T-helper 22 cell (primary cell): Measurements from ENCODE around the gene MCUR1.
"Not testable (repeated sequence)": the region's sequence is repeated elsewhere in the genome, so short reads cannot be mapped to it uniquely, and the experiment has no call there.

Experiments
- DNase-seq: peaks from one replicate; pipeline ENCODE4 v3.0.0-alpha.2; 2020; ENCODE audit warnings: low read depth

Gene MCUR1

GRCh38 chr6:13814176-13814937 is at the start of gene MCUR1:
Gene MCUR1, minus strand, starts transcription at chr6:13814557. Its CDS starts 128 bp downstream, at chr6:13814429.
- peak; percentile 73 for DNase-seq

- no peak for DNase-seq
Measured at GRCh38 chr6:13863699-13864155, 49.4 kb upstream of the MCUR1 start.

GRCh38 chr6:13860556-13861185 is 46.3 kb upstream of the MCUR1 start:
- not testable (repeated sequence) for DNase-seq

- DNase-seq, result no peak
Measured at GRCh38 chr6:13859871-13860555, 45.7 kb upstream of the MCUR1 start.

- DNase-seq, result no peak
Measured at GRCh38 chr6:13854716-13855250, 40.4 kb upstream of the MCUR1 start.

- DNase-seq, result no peak
Measured at GRCh38 chr6:13853871-13854270, 39.5 kb upstream of the MCUR1 start.

GRCh38 chr6:13851803-13852202 is 37.4 kb upstream of the MCUR1 start:
- DNase-seq, result no peak

GRCh38 chr6:13851330-13851729 is 37.0 kb upstream of the MCUR1 start:
- no peak for DNase-seq

- not testable (repeated sequence) for DNase-seq
Measured at GRCh38 chr6:13850690-13851089, 36.3 kb upstream of the MCUR1 start.

GRCh38 chr6:13848522-13849150 is 34.3 kb upstream of the MCUR1 start:
- DNase-seq, result no peak

GRCh38 chr6:13847326-13848050 is 33.1 kb upstream of the MCUR1 start:
- DNase-seq, result no peak

GRCh38 chr6:13846841-13847240 is 32.5 kb upstream of the MCUR1 start:
- no peak for DNase-seq

- no peak for DNase-seq
Measured at GRCh38 chr6:13841936-13842335, 27.6 kb upstream of the MCUR1 start.

GRCh38 chr6:13838616-13839015 is 24.3 kb upstream of the MCUR1 start:
- DNase-seq, result no peak

- no peak for DNase-seq
Measured at GRCh38 chr6:13836170-13836569, 21.8 kb upstream of the MCUR1 start.

- DNase-seq, result no peak
Measured at GRCh38 chr6:13834790-13835189, 20.4 kb upstream of the MCUR1 start.

- not testable (repeated sequence) for DNase-seq
Measured at GRCh38 chr6:13834018-13834417, 19.7 kb upstream of the MCUR1 start.

- DNase-seq, result no peak
Measured at GRCh38 chr6:13832778-13833177, 18.4 kb upstream of the MCUR1 start.

- no peak for DNase-seq
Measured at GRCh38 chr6:13831615-13832014, 17.3 kb upstream of the MCUR1 start.

- DNase-seq, result no peak
Measured at GRCh38 chr6:13830803-13831202, 16.4 kb upstream of the MCUR1 start.

GRCh38 chr6:13829419-13829818 is 15.1 kb upstream of the MCUR1 start:
- not testable (repeated sequence) for DNase-seq
